Vagina (tissue), 2 donors: ENCODE data around the gene PRAMEF11.
"Not testable (repeated sequence)": the region's sequence is repeated elsewhere in the genome, so short reads cannot be mapped to it uniquely, and the experiment has no call there.

Source experiments
- POLR2A ChIP-seq, 2 donors: fragments of 450-650 bp; IDR thresholded peaks; one replicate each; pipeline ENCODE4 v1.6.1; 2017; ENCODE audit warnings: antibody characterized with exemption in 2 of 2, mild to moderate bottlenecking in 2 of 2, moderate library complexity in 2 of 2
- POLR2AphosphoS5 ChIP-seq, 2 donors: sonication (generic); formaldehyde crosslinking; IDR thresholded peaks; one replicate each; pipeline ENCODE4 v1.9.0; 2017; ENCODE audit warnings: antibody characterized with exemption in 2 of 2, mild to moderate bottlenecking in 2 of 2, low read depth in 1 of 2; ENCODE audit not compliant: insufficient read depth in 1 of 2
- TF ChIP-seq, protein P1 (sequence below), 3 experiments: fragments of 450-650 bp in 2 of 3; fragments of 200-600 bp in 1 of 3; sonication (generic) in 1 of 3; IDR thresholded peaks; one replicate each; pipeline ENCODE4 v1.5.1; 2017 to 2019; ENCODE audit warnings: antibody characterized with exemption in 3 of 3, mild to moderate bottlenecking in 2 of 3, moderate library complexity in 2 of 3

DNA sequence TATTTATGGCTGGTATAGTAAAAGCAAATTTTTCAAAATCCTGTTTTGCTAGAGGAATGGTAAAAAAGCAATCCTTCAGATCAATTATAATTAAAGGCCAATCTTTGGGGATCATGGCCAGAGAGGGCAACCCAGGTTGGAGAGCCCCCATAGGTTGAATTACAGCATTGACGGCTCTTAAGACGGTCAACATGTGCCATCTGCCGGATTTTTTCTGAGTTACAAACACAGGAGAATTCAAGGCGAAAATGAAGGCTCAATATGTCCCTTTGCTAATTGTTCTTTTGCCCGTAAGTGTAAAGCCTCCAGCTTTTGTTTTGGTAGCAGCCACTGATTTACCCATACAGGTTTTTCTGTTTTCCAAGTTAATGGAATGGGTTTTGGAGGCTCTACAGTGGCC is 49.7 kb downstream of the PRAMEF11 start:
- not testable (repeated sequence) for TF ChIP-seq POLR2AphosphoS5 (IDR thresholded peaks at IDR 0.05; ENCODE audit: insufficient read depth in 1 of 2, low read depth in 1 of 2); POLR2A (IDR thresholded peaks at IDR 0.05)
- TF ChIP-seq, protein P1, sequence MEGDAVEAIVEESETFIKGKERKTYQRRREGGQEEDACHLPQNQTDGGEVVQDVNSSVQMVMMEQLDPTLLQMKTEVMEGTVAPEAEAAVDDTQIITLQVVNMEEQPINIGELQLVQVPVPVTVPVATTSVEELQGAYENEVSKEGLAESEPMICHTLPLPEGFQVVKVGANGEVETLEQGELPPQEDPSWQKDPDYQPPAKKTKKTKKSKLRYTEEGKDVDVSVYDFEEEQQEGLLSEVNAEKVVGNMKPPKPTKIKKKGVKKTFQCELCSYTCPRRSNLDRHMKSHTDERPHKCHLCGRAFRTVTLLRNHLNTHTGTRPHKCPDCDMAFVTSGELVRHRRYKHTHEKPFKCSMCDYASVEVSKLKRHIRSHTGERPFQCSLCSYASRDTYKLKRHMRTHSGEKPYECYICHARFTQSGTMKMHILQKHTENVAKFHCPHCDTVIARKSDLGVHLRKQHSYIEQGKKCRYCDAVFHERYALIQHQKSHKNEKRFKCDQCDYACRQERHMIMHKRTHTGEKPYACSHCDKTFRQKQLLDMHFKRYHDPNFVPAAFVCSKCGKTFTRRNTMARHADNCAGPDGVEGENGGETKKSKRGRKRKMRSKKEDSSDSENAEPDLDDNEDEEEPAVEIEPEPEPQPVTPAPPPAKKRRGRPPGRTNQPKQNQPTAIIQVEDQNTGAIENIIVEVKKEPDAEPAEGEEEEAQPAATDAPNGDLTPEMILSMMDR (IDR thresholded peaks at IDR 0.05): not testable (repeated sequence)
